Endodermal cell (in vitro differentiated cells): Measurements from ENCODE around the gene ALDH3B1. TPM values are rescaled to one million over a fixed set of nuclear protein-coding genes. Genes with fewer than 3 reads are reported as not detected.

Experiments used
- DNase-seq: peaks from one replicate; pipeline ENCODE4 v3.0.0-alpha.2; 2017
- H3K27ac ChIP-seq: 2 replicates; pipeline ENCODE4 v1.5.1; 2013; ENCODE audit warnings: mild to moderate bottlenecking, low read depth, low read length, moderate library complexity
- H3K27me3 ChIP-seq: 2 replicates; pipeline ENCODE4 v1.6.1; 2013; ENCODE audit warnings: mild to moderate bottlenecking, low read length, moderate library complexity; ENCODE audit not compliant: insufficient read depth, control insufficient read depth, poor library complexity, severe bottlenecking
- H3K36me3 ChIP-seq: 2 replicates; pipeline ENCODE4 v1.7.0; 2013; ENCODE audit warnings: mild to moderate bottlenecking, low read length, moderate library complexity; ENCODE audit not compliant: control insufficient read depth, insufficient read depth
- H3K4me1 ChIP-seq: one replicate; pipeline ENCODE4 v1.7.0; 2013; ENCODE audit warnings: low read length; ENCODE audit not compliant: control insufficient read depth, insufficient read depth
- H3K4me3 ChIP-seq: 2 replicates; pipeline ENCODE4 v1.5.1; 2013; ENCODE audit warnings: mild to moderate bottlenecking, low read length, moderate library complexity
- H3K9ac ChIP-seq: 2 replicates; pipeline ENCODE4 v1.6.1; 2013; ENCODE audit warnings: mild to moderate bottlenecking, low read length, moderate library complexity; ENCODE audit not compliant: poor library complexity, severe bottlenecking; ENCODE audit errors: extremely low read depth
- H3K9me3 ChIP-seq: 2 replicates; pipeline ENCODE4 v1.6.1; 2013; ENCODE audit warnings: mild to moderate bottlenecking, low read length, moderate library complexity; ENCODE audit not compliant: control insufficient read depth
- H3K27ac Mint-ChIP-seq: 2 replicates; pipeline ENCODE4 v1.8.0; 2020; ENCODE audit warnings: mixed read lengths
- H3K27me3 Mint-ChIP-seq: 2 replicates; pipeline ENCODE4 v1.8.0; 2021; ENCODE audit warnings: mild to moderate bottlenecking, mixed read lengths; ENCODE audit not compliant: insufficient read depth
- H3K36me3 Mint-ChIP-seq: 2 replicates; pipeline ENCODE4 v1.8.0; 2020; ENCODE audit warnings: low read depth, mixed read lengths
- H3K4me1 Mint-ChIP-seq: 2 replicates; pipeline ENCODE4 v1.8.0; 2020; ENCODE audit warnings: mixed read lengths
- H3K4me3 Mint-ChIP-seq: 2 replicates; pipeline ENCODE4 v1.8.0; 2020; ENCODE audit warnings: mild to moderate bottlenecking, moderate library complexity, mixed read lengths
- H3K9me3 Mint-ChIP-seq: 2 replicates; pipeline ENCODE4 v1.8.0; 2020; ENCODE audit warnings: mild to moderate bottlenecking, mixed read lengths
- CTCF ChIP-seq: fragments of 200-600 bp; sonication (generic); conservative IDR thresholded peaks from 2 replicates; pipeline ENCODE4 v1.5.0; 2021; ENCODE audit warnings: antibody characterized with exemption, mild to moderate bottlenecking
- WGBS, 2 experiments: methylation state at CpG; one replicate each; pipeline versions ENCODE4 v1.1.5 to v1.1.7; 2013; ENCODE audit warnings: missing lambda C conversion rate in 2 of 2, mixed read lengths in 1 of 2; ENCODE audit not compliant: insufficient coverage in 1 of 2, insufficient read length in 1 of 2; 5-methylcytosine and 5-hydroxymethylcytosine counted together
- microRNA-seq: library from miRNA; unstranded; fragments of <30 nt; microRNA quantifications from one replicate; pipeline ENCODE4 v1.2.0, GENCODE V29; 2020; ENCODE audit warnings: borderline microRNAs expressed
- total RNA-seq, 2 donors: library from RNA; stranded (reverse); fragmentation: NEBNext Ultra II Directional in 1 of 2; extraction: Animal tissue kit (Norgen Biotek cat#: 25700) in 1 of 2; gene quantifications; 2 replicates in 1 of 2; 3 replicates in 1 of 2; pipeline ENCODE4 v1.2.1, GENCODE V29; 2021

ALDH3B1 gene
- total RNA-seq, 2 donors from 2014 or later: 0.11 TPM; not detected in 1

- no peak overlapping the region for H3K9ac ChIP-seq
- peak overlapping the region; percentile 31 for H3K27ac Mint-ChIP-seq
- no peaks in the 10 kb centered on the region for H3K9me3 ChIP-seq
- peaks cover 2% of the 10 kb centered on the region for H3K4me1 Mint-ChIP-seq
- H3K4me3 Mint-ChIP-seq: no peak overlapping the region
- no peak overlapping the region for H3K4me3 ChIP-seq
- no peaks in the 10 kb centered on the region for H3K27me3 Mint-ChIP-seq
- peaks cover 62% of the 10 kb centered on the region for H3K36me3 ChIP-seq
- no peaks in the 10 kb centered on the region for H3K9me3 Mint-ChIP-seq
- TF ChIP-seq CTCF: peak; percentile 36
- H3K36me3 Mint-ChIP-seq: peaks cover 58% of the 10 kb centered on the region
- no peak overlapping the region for H3K27ac ChIP-seq
- 94% methylated on average over 9 to 10 of the region's 11 CpGs for WGBS, 2 experiments
- no peaks in the 10 kb centered on the region for H3K27me3 ChIP-seq
- H3K4me1 ChIP-seq: no peaks in the 10 kb centered on the region
- no peak for DNase-seq
These were observed 66.4 kb downstream of the ALDH3B1 start for GRCh38 chr11:68076371-68077042.

GRCh38 chr11:68077617-68078582 is 67.8 kb downstream of the ALDH3B1 start:
- DNase-seq: no peak
- Histone ChIP-seq H3K4me1 (no peaks in the 10 kb centered on the region), H3K36me3 (peaks cover 49% of the 10 kb centered on the region), H3K9me3 (no peaks in the 10 kb centered on the region), H3K9ac (no peak overlapping the region), H3K4me3 (no peak overlapping the region), H3K27me3 (no peaks in the 10 kb centered on the region), H3K27ac (no peak overlapping the region)
- TF ChIP-seq CTCF: no peak
- no peaks in the 10 kb centered on the region for H3K9me3 Mint-ChIP-seq
- no peak overlapping the region for H3K4me3 Mint-ChIP-seq
- no peaks in the 10 kb centered on the region for H3K27me3 Mint-ChIP-seq
- H3K36me3 Mint-ChIP-seq: peaks cover 52% of the 10 kb centered on the region
- H3K4me1 Mint-ChIP-seq: peaks cover 2% of the 10 kb centered on the region
- H3K27ac Mint-ChIP-seq: peak overlapping the region; percentile 36
- 95 to 100% methylated on average over 6 to 8 of the region's 8 CpGs for WGBS, 2 experiments

Small RNA genes within 50 kb of the gene (microRNA-seq; reads per million reads assigned to microRNA genes)
- not detected for gene MIR4691
- gene MIR6753: not detected
- not detected for gene MIR7113

Other genes with a start within 250 kb of the ALDH3B1 start
- gene UNC93B1, start 6.2 kb upstream of the ALDH3B1 start, total RNA-seq: 10 to 100 TPM; 27.1 to 32.0 TPM
- 100 to 1,000 TPM; 150 to 168 TPM for gene NDUFS8, start 20.4 kb downstream of the ALDH3B1 start, total RNA-seq
- gene TCIRG1, start 28.7 kb downstream of the ALDH3B1 start, total RNA-seq: 10 to 100 TPM; 61.6 to 70.4 TPM
- gene CHKA, start 111.1 kb downstream of the ALDH3B1 start, total RNA-seq: 10 to 100 TPM; 56.1 to 75.9 TPM
- gene KMT5B, start 203.0 kb downstream of the ALDH3B1 start, total RNA-seq: 10 to 100 TPM; 53.3 to 62.3 TPM